ENCODE measurements around the gene ATP2B1. TPM values are rescaled to one million over a fixed set of nuclear protein-coding genes. Genes with fewer than 3 reads are reported as not detected.
"Not testable (repeated sequence)": the region's sequence is repeated elsewhere in the genome, so short reads cannot be mapped to it uniquely, and the experiment has no call there.

The ATP2B1 gene
- 100 to 1,000 TPM in 2 of 4 donors, 10 to 100 TPM in 2; 89.1 to 116 (median 102) TPM for polyA plus RNA-seq (ENCODE audit: insufficient read length in 4 of 4)

GRCh38 chr12:89708565-89709156 lies at the start of gene ATP2B1:
TSS of gene ATP2B1 (minus strand) at chr12:89708838. CDS start at chr12:89655886, 52,952 bp downstream.
- peak in 2 of 4 donors; percentile 71 to 72 for DNase-seq (ENCODE audit: low read depth in 4 of 4, low spot score in 2 of 4)

- not testable (repeated sequence) for DNase-seq (ENCODE audit: low read depth in 4 of 4, low spot score in 2 of 4)
These were observed 49.3 kb upstream of the ATP2B1 start for GRCh38 chr12:89757987-89758386.

- no peak for DNase-seq (ENCODE audit: low read depth in 4 of 4, low spot score in 2 of 4)
These were observed 48.2 kb upstream of the ATP2B1 start for GRCh38 chr12:89756585-89757398.

DNA sequence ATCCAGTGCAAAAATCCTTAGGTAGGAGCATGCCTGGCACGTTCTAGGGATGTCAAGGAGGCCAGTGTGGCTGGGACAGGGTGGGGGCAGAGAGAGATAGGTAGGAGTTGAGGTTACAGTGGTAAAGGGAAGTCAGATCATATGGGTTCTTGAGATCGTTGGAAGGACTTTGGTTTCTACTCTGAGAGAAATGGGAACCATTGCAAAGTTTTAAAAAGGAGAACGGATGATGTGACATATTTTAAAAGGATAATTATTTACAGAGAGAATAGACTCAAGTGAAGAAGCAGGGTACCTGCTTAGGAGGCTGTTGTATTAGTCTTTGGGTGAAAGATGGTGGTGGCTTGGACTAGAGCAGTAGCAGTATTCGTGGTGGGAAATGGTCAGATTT lies 47.6 kb upstream of the ATP2B1 start:
- DNase-seq (ENCODE audit: low read depth in 4 of 4, low spot score in 2 of 4): no peak

DNA sequence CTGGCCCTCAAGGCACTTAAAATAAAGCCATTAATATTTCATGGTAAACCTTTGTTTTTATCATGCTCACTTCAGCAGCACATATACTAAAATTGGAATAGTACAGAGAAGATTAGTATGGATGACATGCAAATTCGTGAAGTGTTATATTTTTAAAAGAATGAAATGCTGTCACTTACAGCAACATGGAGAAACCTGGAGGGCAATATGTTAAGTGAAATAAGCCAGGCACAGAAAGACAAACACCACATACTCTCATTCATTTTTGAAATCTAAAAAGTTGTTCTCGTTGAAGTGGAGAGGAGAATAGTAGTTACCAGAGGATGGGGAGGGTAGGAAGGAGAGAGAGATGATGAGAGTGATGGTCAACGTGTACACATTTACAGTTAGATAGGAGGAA lies 45.4 kb upstream of the ATP2B1 start:
- no peak for DNase-seq (ENCODE audit: low read depth in 4 of 4, low spot score in 2 of 4)

GRCh38 chr12:89752341-89752740 lies 43.7 kb upstream of the ATP2B1 start:
- no peak for DNase-seq (ENCODE audit: low read depth in 4 of 4, low spot score in 2 of 4)

GRCh38 chr12:89750389-89751351 lies 42.0 kb upstream of the ATP2B1 start:
- no peak for DNase-seq (ENCODE audit: low read depth in 4 of 4, low spot score in 2 of 4)

- DNase-seq (ENCODE audit: low read depth in 4 of 4, low spot score in 2 of 4): no peak
These were observed 40.2 kb upstream of the ATP2B1 start for GRCh38 chr12:89748791-89749190.

GRCh38 chr12:89745286-89745685 lies 36.6 kb upstream of the ATP2B1 start:
- DNase-seq (ENCODE audit: low read depth in 4 of 4, low spot score in 2 of 4): no peak

- no peak for DNase-seq (ENCODE audit: low read depth in 4 of 4, low spot score in 2 of 4)
These were observed 33.8 kb upstream of the ATP2B1 start for GRCh38 chr12:89742337-89743022.

DNA sequence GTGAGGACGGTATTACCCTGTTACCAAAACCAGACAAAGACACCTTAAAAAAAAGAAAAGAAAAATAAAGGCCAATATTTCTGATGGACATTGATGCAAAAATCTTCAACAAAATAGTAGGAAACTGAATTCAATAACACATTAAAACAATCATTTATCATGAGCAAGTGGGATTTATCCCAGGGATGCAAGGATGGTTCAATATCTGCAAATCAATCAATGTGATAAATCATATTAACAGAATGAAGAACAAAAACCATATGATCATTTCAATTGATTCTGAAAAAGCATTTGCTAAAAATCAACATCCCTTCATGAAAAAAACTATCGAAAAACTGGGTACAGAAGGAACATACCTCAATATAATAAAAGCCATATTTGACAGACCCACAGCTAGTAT lies 32.3 kb upstream of the ATP2B1 start:
- no peak for DNase-seq (ENCODE audit: low read depth in 4 of 4, low spot score in 2 of 4)

DNA sequence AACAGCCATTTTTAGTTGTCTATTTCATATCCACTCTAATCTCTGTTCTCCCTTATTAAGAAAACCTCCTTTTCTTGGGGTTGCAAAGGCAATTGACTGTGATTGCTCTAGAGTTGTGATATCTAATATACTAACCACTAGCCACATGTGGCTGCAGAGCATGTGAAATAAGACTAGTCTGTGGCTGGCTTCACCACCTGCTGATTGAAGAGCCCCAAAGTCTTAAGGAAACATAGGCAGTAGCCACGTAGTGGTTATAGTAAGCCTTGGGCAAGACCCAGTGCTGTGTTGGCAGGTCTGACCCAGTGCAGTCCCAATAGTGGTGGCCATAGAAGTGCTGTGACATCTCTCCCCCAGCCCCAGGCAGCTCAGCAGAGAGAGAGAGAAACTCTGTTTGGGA lies 28.4 kb upstream of the ATP2B1 start:
- no peak for DNase-seq (ENCODE audit: low read depth in 4 of 4, low spot score in 2 of 4)

DNA sequence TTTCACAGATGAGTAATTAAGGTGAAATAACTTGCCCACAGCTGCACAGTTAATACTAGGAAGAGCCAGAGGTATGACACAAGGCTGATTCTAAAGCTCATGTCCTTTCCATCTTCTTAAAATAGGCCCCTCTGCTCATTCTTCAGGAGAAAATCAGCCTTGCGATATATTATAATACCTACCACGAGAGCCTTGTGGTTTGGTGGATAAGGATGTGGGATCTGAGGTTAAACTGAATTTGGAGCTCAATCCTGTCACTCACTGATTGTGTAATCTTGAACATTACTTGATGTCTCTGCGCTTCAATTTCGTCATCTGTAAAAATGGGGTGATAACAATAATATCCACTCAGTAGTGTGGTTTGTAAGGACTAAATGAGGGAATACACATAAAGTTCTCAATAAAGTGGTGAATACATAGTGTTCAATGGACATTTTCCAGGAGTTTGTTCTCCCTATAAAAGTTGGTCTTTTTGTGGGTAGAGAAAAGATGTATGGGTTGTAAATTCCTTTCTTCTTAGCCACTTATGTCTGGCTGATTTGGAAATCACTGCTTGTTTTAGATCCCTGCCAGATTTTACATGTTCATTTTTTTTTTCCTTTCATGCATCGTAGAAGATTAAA lies 25.1 kb upstream of the ATP2B1 start:
- DNase-seq (ENCODE audit: low read depth in 4 of 4, low spot score in 2 of 4): no peak

DNA sequence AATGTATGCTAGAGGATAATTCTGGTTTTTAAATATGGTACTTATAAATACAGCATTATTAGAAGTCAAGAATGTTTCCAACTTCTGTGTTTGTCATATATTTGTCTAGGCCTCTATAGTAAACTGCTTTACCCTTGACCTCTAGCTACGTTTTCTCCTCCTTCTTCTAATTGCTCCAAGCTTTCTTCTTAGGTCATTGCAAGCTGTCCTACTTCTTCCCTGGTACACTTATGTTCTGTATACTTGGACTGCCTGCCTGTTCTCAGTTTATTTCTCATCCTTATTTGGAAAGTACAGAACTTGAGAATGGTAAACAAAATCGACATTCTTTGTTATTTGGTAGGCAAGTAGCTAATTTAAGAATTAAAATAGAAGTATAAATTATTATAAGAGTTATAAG lies 23.9 kb upstream of the ATP2B1 start:
- no peak for DNase-seq (ENCODE audit: low read depth in 4 of 4, low spot score in 2 of 4)

GRCh38 chr12:89731614-89732013 lies 23.0 kb upstream of the ATP2B1 start:
- no peak for DNase-seq (ENCODE audit: low read depth in 4 of 4, low spot score in 2 of 4)

DNA sequence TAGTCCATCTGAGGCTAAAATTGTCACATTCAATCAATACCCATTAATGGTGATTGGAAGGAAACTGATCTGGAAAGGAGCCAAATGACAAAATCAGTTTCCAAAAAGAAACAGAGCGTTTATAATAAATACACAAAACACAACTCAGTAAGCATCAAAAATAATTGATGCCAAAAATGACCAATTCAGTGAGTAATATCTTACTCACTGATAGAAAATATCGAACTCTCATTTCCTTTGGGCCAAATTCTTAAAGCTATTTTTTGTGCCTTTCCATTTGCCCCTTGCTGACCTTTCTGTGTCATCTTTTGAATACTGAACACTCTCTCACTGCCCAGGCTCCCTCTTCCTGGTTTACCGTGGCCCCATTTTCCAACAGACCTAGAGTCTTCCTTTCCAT lies 22.5 kb upstream of the ATP2B1 start:
- no peak for DNase-seq (ENCODE audit: low read depth in 4 of 4, low spot score in 2 of 4)

GRCh38 chr12:89729946-89730459 lies 21.4 kb upstream of the ATP2B1 start:
- DNase-seq (ENCODE audit: low read depth in 4 of 4, low spot score in 2 of 4): no peak

DNA sequence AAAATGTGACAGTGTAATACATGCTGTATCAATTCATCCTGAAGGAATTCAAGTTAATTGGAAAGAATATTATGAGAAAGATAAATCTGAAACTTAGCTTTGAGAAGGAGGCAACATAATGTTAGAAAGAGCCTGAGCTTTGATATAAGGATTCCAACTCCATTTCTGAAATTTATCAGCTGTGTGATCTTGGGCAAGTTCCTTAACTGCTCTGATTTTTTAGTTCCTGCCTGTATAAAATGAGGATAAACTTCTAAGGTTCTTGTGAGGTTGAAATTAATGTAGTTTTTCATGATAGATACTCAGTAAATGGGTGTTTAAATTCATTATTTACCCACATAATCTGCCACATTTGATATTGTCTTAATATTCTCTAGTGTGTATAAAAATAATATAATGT lies 14.6 kb upstream of the ATP2B1 start:
- DNase-seq (ENCODE audit: low read depth in 4 of 4, low spot score in 2 of 4): no peak

GRCh38 chr12:89721291-89721987 lies 12.8 kb upstream of the ATP2B1 start:
- DNase-seq (ENCODE audit: low read depth in 4 of 4, low spot score in 2 of 4): no peak

All from left renal cortex interstitium (tissue), 4 donors.